K562 (cell line): ENCODE data around the gene SLC25A21.

Source experiments
- CTCF ChIP-seq, 3 experiments: IDR thresholded peaks in 2 of 3; conservative IDR thresholded peaks in 1 of 3; 2 replicates each; pipeline ENCODE4 v1.5.1; 2011 to 2012; ENCODE audit warnings: low read length in 3 of 3, mild to moderate bottlenecking in 3 of 3, control low read depth in 2 of 3, improper control_type of control experiment in 1 of 3, inconsistent platforms in 1 of 3, low read depth in 1 of 3, mixed read lengths in 1 of 3, moderate library complexity in 1 of 3; ENCODE audit not compliant: insufficient read depth in 2 of 3
- E4F1 ChIP-seq: fragments of 250-450 bp; sonication (Bioruptor Pico); IDR thresholded peaks from 2 replicates; pipeline ENCODE4 v1.5.0; 2021; ENCODE audit warnings: mild to moderate bottlenecking, borderline replicate concordance
- ELK1 ChIP-seq: sonication (generic); formaldehyde crosslinking; IDR thresholded peaks from 2 replicates; pipeline ENCODE4 v1.8.1; 2022; ENCODE audit warnings: missing genetic modification reagents
- FOXA1 ChIP-seq: fragments of 450-650 bp; IDR thresholded peaks from 2 replicates; pipeline ENCODE4 v1.6.1; 2016; ENCODE audit warnings: mild to moderate bottlenecking, borderline replicate concordance
- ID3 ChIP-seq, 2 experiments: fragments of 250-450 bp in 1 of 2; fragments of 450-650 bp in 1 of 2; sonication (Bioruptor Pico) in 1 of 2; IDR thresholded peaks; 2 replicates each; pipeline versions ENCODE4 v1.6.1 to v1.8.0; 2016 to 2021; ENCODE audit warnings: mild to moderate bottlenecking in 2 of 2, moderate library complexity in 2 of 2, missing compliant biosample characterization in 1 of 2, missing genetic modification characterization in 1 of 2
- MXI1 ChIP-seq: IDR thresholded peaks from 2 replicates; pipeline ENCODE4 v1.6.1; 2011; ENCODE audit warnings: low read depth, mild to moderate bottlenecking, improper control_type of control experiment, low read length
- NELFE ChIP-seq: IDR thresholded peaks from 2 replicates; pipeline ENCODE4 v1.6.1; 2011; ENCODE audit warnings: mild to moderate bottlenecking; ENCODE audit not compliant: insufficient read depth, insufficient read length
- POLR2A ChIP-seq: fragments of 450-650 bp; conservative IDR thresholded peaks from 2 replicates; pipeline ENCODE4 v1.6.1; 2016
- PRPF4 ChIP-seq: fragments of 200-400 bp; formaldehyde crosslinking; IDR thresholded peaks from one replicate; pipeline ENCODE4 v1.6.1; 2017; ENCODE audit warnings: low read length, low read depth, mild to moderate bottlenecking; ENCODE audit not compliant: insufficient read depth, poor library complexity, severe bottlenecking
- RFX1 ChIP-seq: fragments of 450-650 bp; IDR thresholded peaks from 2 replicates; pipeline ENCODE4 v1.6.1; 2016; ENCODE audit warnings: mild to moderate bottlenecking, moderate library complexity
- USF1 ChIP-seq: sonication (generic); formaldehyde crosslinking; IDR thresholded peaks from 2 replicates; pipeline ENCODE4 v1.9.0; 2022; ENCODE audit warnings: mild to moderate bottlenecking, missing genetic modification reagents
- ZFP1 ChIP-seq: fragments of 450-650 bp; formaldehyde crosslinking; IDR thresholded peaks from 2 replicates; pipeline ENCODE4 v1.4.0; 2020; ENCODE audit warnings: mild to moderate bottlenecking, mixed read lengths
- ZNF146 ChIP-seq: IDR thresholded peaks from one replicate; pipeline ENCODE4 v1.6.1; 2018; ENCODE audit warnings: missing compliant biosample characterization; ENCODE audit not compliant: unreplicated experiment
- ZNF780A ChIP-seq: fragments of 250-450 bp; sonication (Bioruptor Pico); IDR thresholded peaks from 2 replicates; pipeline ENCODE4 v1.5.0; 2021; ENCODE audit warnings: mild to moderate bottlenecking

GRCh38 chr14:37087520-37087919, 84.9 kb downstream of the SLC25A21 start:
- TF ChIP-seq POLR2A (no peak), CTCF (IDR thresholded peaks at IDR 0.05 in 2 of 3, conservative IDR thresholded peaks at IDR 0.05 in 1 of 3; ENCODE audit: insufficient read depth in 2 of 3, low read depth in 1 of 3, low read length in 3 of 3) (no peak), ZNF780A (CRISPR knock-in tag) (no peak), ID3 (CRISPR knock-in tag; IDR thresholded peaks at IDR 0.05) (no peak), ID3 (tag; IDR thresholded peaks at IDR 0.05) (no peak), NELFE (no peak), FOXA1 (no peak), MXI1 (no peak), ZNF146 (CRISPR knock-in tag) (no peak), E4F1 (CRISPR knock-in tag) (no peak), ELK1 (CRISPR knock-in tag) (no peak), RFX1 (no peak), PRPF4 (no peak), USF1 (CRISPR knock-in tag) (no peak), ZFP1 (CRISPR knock-in tag) (no peak)
